Left ventricle myocardium superior (tissue), 1 donor: ENCODE results near the gene PRRX2. TPM values are rescaled to one million over a fixed set of nuclear protein-coding genes. Genes with fewer than 3 reads are reported as not detected.
A peak's percentile ranks its signal among the peaks of the same experiment; 100 is the strongest.
"Not testable (repeated sequence)": the region's sequence is repeated elsewhere in the genome, so short reads cannot be mapped to it uniquely, and the experiment has no call there.

ENCODE experiments used
- ATAC-seq: fragments of 200-7000 bp; cut with Tn5 transposase; one replicate; pipeline ENCODE4 v1.9.1; 2020; ENCODE audit warnings: mild to moderate bottlenecking, moderate library complexity
- DNase-seq: peaks from one replicate; pipeline ENCODE4 v3.0.0-alpha.2; 2020
- intact Hi-C: fragments of 100-400 bp; cut with micrococcal nuclease; formaldehyde crosslinking; loops from one replicate; pipeline ENCODE4 v1.11.0; 2022
- total RNA-seq: library from RNA; stranded (reverse); fragmentation: NEBNext Ultra II Directional; extraction: Animal tissue kit (Norgen Biotek cat#: 25700); gene quantifications from one replicate; pipeline ENCODE4 v1.2.1, GENCODE V29; 2021
- donor health status: DM: no; HTN: yes; CAD: no; lungs with severe emphysema.

The PRRX2 gene
- total RNA-seq, 1 donor from 2014 or later: 0.20 TPM

- intact Hi-C loops: no loop called here
- no peak for DNase-seq
- ATAC-seq: no peak
These were observed 30.1 kb upstream of the PRRX2 start for GRCh38 chr9:129635099-129636065.

DNA sequence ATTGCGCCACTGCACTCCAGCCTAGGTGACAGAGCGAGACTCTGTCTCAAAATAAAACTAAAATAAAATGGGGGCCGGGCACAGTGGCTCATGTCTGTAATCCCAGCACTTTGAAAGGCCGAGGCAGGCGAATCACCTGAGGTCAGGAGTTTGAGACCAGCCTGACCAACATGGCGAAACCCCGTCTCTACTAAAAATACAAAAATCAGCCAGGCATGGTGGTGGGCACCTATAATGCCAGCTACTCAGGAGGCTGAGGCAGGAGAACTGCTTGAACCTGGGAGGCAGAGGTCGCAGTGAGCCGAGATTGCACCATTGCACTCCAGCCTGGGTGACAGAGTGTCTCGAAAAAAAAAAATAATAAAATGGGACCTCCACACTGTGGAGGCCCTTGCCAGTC lies 29.1 kb upstream of the PRRX2 start:
- ATAC-seq, DNase-seq, intact Hi-C loops: not testable (repeated sequence)

DNA sequence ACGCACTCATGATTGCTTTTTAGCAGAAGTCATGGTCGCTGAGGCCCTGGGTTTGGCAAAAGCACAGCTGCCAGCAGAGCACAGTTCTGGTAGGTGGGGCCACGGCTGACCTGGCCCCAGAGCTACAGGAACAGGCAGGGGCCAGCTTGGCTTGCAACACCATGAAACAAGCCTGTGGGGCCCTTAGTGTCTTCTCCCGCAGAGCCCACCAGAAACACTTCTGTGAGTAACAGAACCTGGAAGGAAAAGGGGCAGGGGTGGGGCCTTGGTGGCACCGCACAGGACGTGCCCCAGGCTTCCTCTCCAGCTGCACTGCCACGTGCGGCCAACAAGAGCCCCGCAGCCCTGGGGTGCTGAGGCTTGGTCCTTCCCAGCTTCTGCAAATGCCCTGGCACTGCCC lies 28.3 kb upstream of the PRRX2 start:
- no peak for ATAC-seq
- intact Hi-C loops: no loop called here

GRCh38 chr9:129637673-129638439 lies 27.6 kb upstream of the PRRX2 start:
- no peak for ATAC-seq
- intact Hi-C loops: no loop called here
- DNase-seq: no peak

More for the DNA sequence above, 28.3 kb upstream of the PRRX2 start:
- no peak for DNase-seq

DNA sequence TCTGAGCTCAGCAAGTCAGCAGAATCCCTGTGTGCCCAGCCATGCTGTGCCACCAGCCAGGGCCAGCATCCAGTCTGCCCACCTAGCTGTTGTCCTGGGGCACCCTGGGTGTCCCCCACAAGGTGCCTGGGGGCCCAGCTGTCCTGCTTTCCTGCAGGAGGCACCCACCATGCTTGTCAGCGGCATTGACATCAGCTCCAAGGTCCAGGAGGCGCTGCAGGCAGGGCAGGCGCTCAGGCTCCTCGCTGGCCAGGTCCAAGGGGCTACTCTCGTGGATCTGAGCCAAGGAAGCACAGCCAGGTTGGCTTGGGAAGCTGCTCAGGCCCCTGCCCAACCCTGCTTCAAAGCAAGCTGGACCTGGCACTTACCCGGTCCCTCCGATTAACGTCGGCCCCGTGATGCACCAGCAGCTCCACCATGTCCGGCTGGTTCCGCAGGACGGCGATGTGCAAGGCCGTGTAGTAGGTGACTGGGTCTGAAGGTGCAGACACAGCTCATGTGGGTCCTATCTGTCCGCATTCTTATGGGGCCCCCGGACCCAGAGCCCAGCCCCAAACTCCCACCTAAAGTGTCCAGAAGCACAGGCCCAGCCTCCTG lies 26.3 kb upstream of the PRRX2 start:
- DNase-seq: no peak
- intact Hi-C loops: no loop called here
- ATAC-seq: no peak

GRCh38 chr9:129639756-129640085 lies 25.7 kb upstream of the PRRX2 start:
- ATAC-seq (no peak), DNase-seq (no peak)
- intact Hi-C loops: no loop called here

DNA sequence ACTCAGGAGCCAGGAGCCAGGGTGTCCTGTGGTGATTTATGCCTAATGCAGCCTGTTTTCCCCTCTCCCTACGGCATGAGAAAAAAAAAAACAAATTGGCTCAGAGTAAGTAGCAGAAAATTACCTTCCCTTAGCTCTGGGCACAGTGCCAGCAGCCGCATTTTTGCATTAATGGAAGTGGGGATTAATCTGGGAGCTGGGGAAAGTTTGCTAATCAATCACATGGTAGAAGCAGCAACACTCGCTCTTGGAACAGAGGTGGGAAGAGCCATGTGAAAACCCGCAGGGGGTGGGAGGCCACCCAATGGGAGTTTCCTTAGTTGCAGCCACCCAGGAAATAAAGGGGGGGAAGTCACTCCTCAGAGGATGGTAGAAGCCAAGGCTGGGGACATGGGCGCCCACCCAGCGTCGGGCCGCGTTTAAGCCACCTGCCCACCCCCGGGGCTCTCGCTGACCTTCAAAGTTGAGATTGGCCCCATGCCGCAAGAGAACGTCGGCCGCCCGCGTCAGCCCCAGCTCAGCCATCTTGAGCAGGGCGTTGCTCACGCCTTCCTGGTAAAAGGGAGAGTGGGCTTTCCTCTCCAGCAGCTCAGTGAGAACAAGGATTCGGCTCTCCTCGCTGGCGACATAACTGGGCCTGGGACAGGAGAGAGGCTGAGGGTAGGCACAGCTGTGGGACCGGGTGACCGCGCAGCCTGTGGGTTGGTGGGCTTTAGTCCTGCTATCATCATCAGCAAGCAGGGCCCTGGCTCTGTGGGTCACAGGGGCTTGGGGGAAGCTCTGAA lies 25.2 kb upstream of the PRRX2 start:
- intact Hi-C loops: no loop called here
- no peak for ATAC-seq
- DNase-seq: no peak

DNA sequence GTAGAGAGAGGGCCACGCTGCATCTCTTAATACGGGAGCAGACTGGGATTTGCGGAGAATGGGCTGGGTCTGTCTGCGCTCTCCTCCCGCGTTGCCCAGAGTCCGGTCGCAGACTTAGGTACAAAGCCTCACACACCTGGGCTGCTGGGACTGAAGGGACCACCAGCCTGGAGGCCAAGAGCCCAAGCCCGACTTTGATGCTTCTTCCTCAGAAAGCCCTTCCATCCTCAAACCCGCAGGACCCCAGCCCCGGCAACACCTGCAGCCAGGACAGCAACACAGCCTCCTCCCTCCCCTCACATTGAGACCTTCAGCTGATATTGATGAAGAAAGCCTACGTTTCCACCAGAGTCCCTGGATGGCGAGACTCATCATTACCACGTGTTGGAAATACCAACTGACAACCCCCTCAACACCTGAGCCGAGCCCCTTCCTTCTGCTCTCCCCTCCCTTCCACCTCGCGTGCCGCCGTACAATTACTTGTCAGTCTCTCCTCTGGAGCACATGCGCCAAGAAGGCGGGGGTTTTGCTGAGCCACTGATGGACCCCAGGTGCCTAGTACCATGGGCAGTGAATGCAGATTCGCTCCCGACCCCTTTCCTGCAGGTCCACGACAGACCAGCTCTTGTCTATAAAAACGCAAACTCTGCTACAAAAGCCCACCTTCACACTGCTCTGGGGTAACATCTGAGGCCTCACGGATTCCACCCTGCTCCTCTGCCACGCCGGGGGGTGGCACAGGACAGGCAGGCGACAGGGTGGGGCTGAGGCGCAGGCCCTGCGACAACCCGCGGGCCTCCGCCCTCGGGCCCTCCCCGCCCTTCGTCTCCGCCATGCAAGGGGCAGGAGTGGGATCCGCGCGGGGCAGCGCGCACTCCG lies 24.3 kb upstream of the PRRX2 start:
- ATAC-seq (no peak), DNase-seq (no peak)
- intact Hi-C loops: no loop called here

- intact Hi-C loops: no loop called here
- ATAC-seq (peak; percentile 96), DNase-seq (peak; percentile 98)
These were observed 23.5 kb upstream of the PRRX2 start, which contains the start of gene ASB6 for GRCh38 chr9:129641750-129642585. TSS of gene ASB6 (minus strand) at chr9:129642151. CDS start at chr9:129641999, 152 bp downstream.

GRCh38 chr9:129643706-129644105 lies 21.7 kb upstream of the PRRX2 start:
- no peak for DNase-seq
- intact Hi-C loops: no loop called here
- no peak for ATAC-seq

DNA sequence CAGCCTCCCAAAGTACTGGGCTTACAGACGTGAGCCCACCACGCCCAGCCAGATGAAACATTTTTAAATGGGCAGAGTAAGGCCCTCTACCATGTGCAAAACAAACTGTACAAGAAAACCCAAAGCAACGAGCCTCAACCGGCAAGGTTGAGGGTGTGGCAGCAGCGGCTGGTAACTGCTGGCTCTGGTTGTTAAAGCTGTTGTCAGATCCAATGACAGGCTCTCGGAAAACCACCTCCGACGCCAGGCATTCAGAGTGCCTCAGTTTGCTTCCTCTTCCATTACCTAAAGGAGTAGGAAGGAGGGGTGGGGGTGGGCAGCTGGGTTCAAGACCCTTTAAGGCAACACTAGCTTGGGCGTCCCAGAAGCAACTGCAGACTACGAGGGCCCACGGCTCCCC lies 21.1 kb upstream of the PRRX2 start:
- no peak for ATAC-seq
- intact Hi-C loops: no loop called here
- no peak for DNase-seq

- no peak for ATAC-seq
These were observed 20.5 kb upstream of the PRRX2 start for GRCh38 chr9:129644902-129645301.

DNA sequence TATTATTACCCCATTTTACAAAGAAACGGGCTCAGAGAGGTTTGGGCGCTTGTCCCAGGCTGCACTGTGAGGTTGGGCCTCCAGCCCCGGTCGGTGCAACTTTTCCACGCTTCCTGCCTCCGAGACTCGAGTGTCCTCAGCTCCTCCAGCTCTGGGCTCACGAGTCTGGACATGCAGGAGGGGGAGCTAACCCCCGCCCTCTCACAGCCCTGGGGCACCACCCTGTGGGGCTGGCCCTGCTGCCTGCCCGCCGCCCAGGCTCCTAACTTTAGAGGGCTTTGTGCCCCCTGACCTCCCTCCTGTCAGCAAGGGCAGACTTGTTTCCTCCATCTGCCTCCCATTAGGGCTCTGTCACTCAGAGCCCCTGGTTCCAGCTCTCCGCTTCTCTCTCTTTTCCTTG lies 19.2 kb upstream of the PRRX2 start:
- intact Hi-C loops: no loop called here
- ATAC-seq: no peak
- DNase-seq: no peak

More at GRCh38 chr9:129644902-129645301, 20.5 kb upstream of the PRRX2 start:
- intact Hi-C loops: no loop called here
- DNase-seq: no peak

DNA sequence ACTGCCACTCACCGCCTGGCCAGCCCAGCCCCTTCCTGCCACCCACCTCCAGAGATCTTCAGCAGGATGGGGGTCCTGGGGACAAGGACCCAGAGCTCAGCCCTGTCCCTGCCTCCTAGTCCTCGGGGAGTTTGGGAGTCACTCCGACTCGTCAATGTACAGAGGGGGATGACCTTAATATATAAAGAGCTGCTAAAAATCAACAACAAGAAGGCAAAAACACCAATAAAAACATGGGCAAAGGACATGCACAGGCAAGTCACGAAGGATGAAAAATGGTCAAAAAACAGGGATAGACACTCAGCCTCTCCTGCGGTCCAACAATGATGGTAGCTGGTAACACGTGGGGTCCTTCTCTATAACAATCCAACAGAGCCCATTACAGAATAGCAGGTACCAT lies 18.8 kb upstream of the PRRX2 start:
- ATAC-seq: no peak
- no peak for DNase-seq
- intact Hi-C loops: no loop called here

GRCh38 chr9:129647635-129648034 lies 17.8 kb upstream of the PRRX2 start:
- intact Hi-C loops: no loop called here
- peak; percentile 16 for DNase-seq
- no peak for ATAC-seq

GRCh38 chr9:129648092-129648763 lies 17.2 kb upstream of the PRRX2 start:
- intact Hi-C loops: no loop called here
- ATAC-seq (no peak), DNase-seq (no peak)

DNA sequence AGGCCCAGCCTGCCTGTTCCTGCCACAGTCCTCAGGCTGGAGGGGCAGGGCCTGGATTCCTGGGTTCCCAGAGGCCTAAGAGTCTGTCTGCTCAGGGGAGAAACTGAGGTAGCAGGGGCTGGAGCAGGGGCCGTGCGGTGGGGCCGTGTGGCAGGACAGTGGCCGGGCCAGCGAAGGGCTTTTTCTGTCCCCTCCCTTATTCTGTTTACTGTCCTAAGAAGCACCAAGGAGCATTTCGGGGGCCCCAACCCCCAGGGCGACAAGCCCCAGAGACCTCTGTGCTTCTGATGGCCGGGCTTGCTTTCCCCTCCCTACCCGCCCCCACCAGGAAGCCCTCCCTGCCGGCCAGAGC lies 16.7 kb upstream of the PRRX2 start:
- intact Hi-C loops: no loop called here
- ATAC-seq (no peak), DNase-seq (no peak)
